Neuronal stem cell (in vitro differentiated cells): ENCODE measurements around the gene BAZ1A.

Experiments used
- DNase-seq: peaks from one replicate; pipeline ENCODE4 v3.0.0-alpha.2; 2013; ENCODE audit warnings: low spot score
- H2AFZ ChIP-seq: one replicate; pipeline ENCODE4 v1.6.1; 2013; ENCODE audit warnings: mild to moderate bottlenecking, low read length, inconsistent platforms
- H2AK5ac ChIP-seq: 2 replicates; pipeline ENCODE4 v1.6.1; 2013; ENCODE audit warnings: low read depth, mild to moderate bottlenecking, inconsistent platforms, low read length, moderate library complexity, mixed read lengths
- H2BK120ac ChIP-seq: 2 replicates; pipeline ENCODE4 v1.6.1; 2013; ENCODE audit warnings: low read depth, mild to moderate bottlenecking, inconsistent platforms, low read length, moderate library complexity, mixed read lengths
- H2BK12ac ChIP-seq: one replicate; pipeline ENCODE4 v1.6.1; 2013; ENCODE audit warnings: low read length, inconsistent platforms
- H2BK15ac ChIP-seq: 2 replicates; pipeline ENCODE4 v1.6.1; 2013; ENCODE audit warnings: mild to moderate bottlenecking, low read length, inconsistent platforms, mixed read lengths
- H2BK5ac ChIP-seq: one replicate; pipeline ENCODE4 v1.6.1; 2013; ENCODE audit warnings: inconsistent platforms, mild to moderate bottlenecking, low read length, moderate library complexity
- H3K14ac ChIP-seq: one replicate; pipeline ENCODE4 v1.6.1; 2013; ENCODE audit warnings: low read length, inconsistent platforms
- H3K18ac ChIP-seq: 2 replicates; pipeline ENCODE4 v1.6.1; 2013; ENCODE audit warnings: low read length, inconsistent platforms
- H3K23ac ChIP-seq: 2 replicates; pipeline ENCODE4 v1.6.1; 2013; ENCODE audit warnings: low read depth, mild to moderate bottlenecking, mixed read lengths, low read length, inconsistent platforms; ENCODE audit not compliant: poor library complexity
- H3K27ac ChIP-seq: replicated peaks from 3 replicates; pipeline ENCODE4 v1.5.1; 2013; ENCODE audit warnings: low read length, inconsistent platforms
- H3K27me3 ChIP-seq, 3 experiments: 2 replicates each; pipeline ENCODE4 v1.6.1; 2013; ENCODE audit warnings: low read length in 3 of 3, mild to moderate bottlenecking in 2 of 3, inconsistent platforms in 1 of 3, low read depth in 1 of 3, mixed read lengths in 1 of 3, moderate library complexity in 1 of 3; ENCODE audit not compliant: control insufficient read depth in 3 of 3, insufficient read depth in 3 of 3
- H3K36me3 ChIP-seq, 2 donors: replicated peaks in 1 of 2; 2 replicates each; pipeline ENCODE4 v1.6.1; 2013; ENCODE audit warnings: low read length in 2 of 2; ENCODE audit not compliant: control insufficient read depth in 2 of 2, insufficient read depth in 2 of 2
- H3K4ac ChIP-seq: 2 replicates; pipeline ENCODE4 v1.6.1; 2013; ENCODE audit warnings: inconsistent platforms, mild to moderate bottlenecking, low read length, moderate library complexity
- H3K4me1 ChIP-seq, 2 donors: 1 replicate in 1 of 2; 2 replicates in 1 of 2; pipeline ENCODE4 v1.6.1; 2013; ENCODE audit warnings: low read length in 2 of 2, low read depth in 1 of 2; ENCODE audit not compliant: control insufficient read depth in 2 of 2, insufficient read depth in 1 of 2
- H3K4me2 ChIP-seq: one replicate; pipeline ENCODE4 v1.6.1; 2013; ENCODE audit warnings: mild to moderate bottlenecking, low read length, inconsistent platforms; ENCODE audit not compliant: insufficient read depth, poor library complexity, severe bottlenecking
- H3K4me3 ChIP-seq, 2 donors: 2 replicates each; pipeline ENCODE4 v1.5.1; 2013; ENCODE audit warnings: low read length in 2 of 2, mild to moderate bottlenecking in 2 of 2, inconsistent platforms in 1 of 2, moderate library complexity in 1 of 2
- H3K79me1 ChIP-seq: one replicate; pipeline ENCODE4 v1.6.1; 2013; ENCODE audit warnings: low read depth, mild to moderate bottlenecking, inconsistent platforms, low read length, moderate library complexity
- H3K9ac ChIP-seq: one replicate; pipeline ENCODE4 v1.6.1; 2013; ENCODE audit warnings: mild to moderate bottlenecking, low read depth, low read length, inconsistent platforms; ENCODE audit not compliant: poor library complexity
- H3K9me3 ChIP-seq, 2 donors: replicated peaks in 1 of 2; 2 replicates each; pipeline versions ENCODE3 to v1.6.1; 2013; ENCODE audit warnings: low read length in 2 of 2, mild to moderate bottlenecking in 2 of 2, inconsistent platforms in 1 of 2, low read depth in 1 of 2, mixed read lengths in 1 of 2, moderate library complexity in 1 of 2; ENCODE audit not compliant: control insufficient read depth in 2 of 2, insufficient read depth in 1 of 2
- H4K8ac ChIP-seq: one replicate; pipeline ENCODE4 v1.6.1; 2013; ENCODE audit warnings: low read depth, mild to moderate bottlenecking, inconsistent platforms, low read length, moderate library complexity
- H4K91ac ChIP-seq: one replicate; pipeline ENCODE4 v1.6.1; 2013; ENCODE audit warnings: low read length, low read depth, mild to moderate bottlenecking, inconsistent platforms; ENCODE audit not compliant: poor library complexity
- WGBS, 2 donors: extraction: QIAGEN DNeasy Blood & Tissue Kit; methylation state at CpG; one replicate each; pipeline ENCODE4 v1.1.7; 2013; ENCODE audit warnings: missing lambda C conversion rate in 2 of 2, mixed read lengths in 1 of 2; ENCODE audit not compliant: insufficient read length in 2 of 2, insufficient replicate concordance in 1 of 2; ENCODE audit errors: extremely low coverage in 2 of 2; 5-methylcytosine and 5-hydroxymethylcytosine counted together

Gene BAZ1A

DNA sequence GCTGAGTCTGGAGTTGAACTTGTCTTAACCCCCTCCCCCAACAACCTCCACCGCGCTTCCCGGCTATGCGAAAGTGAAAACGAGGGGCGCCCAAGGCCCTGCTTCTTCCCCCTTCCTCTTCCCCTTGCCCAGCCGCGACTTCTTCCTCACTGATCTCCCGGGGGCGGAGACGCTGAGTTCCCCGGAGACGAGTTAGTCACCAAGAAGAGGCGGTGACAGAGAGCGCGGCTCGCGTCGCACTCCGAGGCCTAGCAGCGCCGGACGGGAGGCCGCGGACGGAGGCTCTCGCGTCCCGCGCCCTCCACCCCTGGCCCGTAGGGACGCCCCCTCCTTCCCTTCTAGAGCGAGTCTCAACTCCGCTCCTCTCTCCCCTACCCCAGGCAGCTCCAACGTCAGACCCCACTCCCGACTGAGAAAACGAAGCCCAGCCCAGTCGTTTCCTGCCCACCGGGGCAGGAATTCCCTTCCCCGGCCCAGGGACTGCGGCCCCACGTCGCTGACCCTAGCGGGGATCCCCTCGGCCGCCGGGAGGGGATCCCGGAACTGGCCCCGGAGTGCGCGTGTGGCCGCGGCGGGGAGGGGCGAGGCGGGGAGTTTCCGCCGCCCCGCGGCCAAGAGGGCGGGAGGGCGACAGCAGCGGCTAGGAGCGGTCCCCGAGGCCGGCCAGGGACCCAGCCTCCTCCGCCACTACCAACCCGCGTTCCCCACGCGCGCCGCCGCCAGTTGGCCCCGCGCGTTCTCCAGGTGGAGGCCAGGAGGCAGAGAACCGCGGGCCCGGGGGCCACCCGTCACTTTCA is 1.4 kb downstream of the BAZ1A start:
- Histone ChIP-seq H2BK120ac (no peak overlapping the region), H3K9ac (peak overlapping the region; percentile 94), H3K23ac (peak overlapping the region; percentile 93), H3K14ac (peak overlapping the region; percentile 89), H3K9me3 (no peaks in the 10 kb centered on the region), H3K4me2 (peak overlapping the region; percentile 87), H3K4me3 (peak overlapping the region; percentile 84 to 98), H3K27me3 (no peaks in the 10 kb centered on the region), H4K8ac (peak overlapping the region; percentile 23), H2BK15ac (peak overlapping the region; percentile 89), H3K18ac (peak overlapping the region; percentile 99), H3K27ac (peak overlapping the region; percentile 80), H2BK12ac (peak overlapping the region; percentile 73), H2BK5ac (peak overlapping the region; percentile 96), H2AFZ (peak overlapping the region; percentile 92), H3K36me3 (peaks cover 3 to 34% of the 10 kb centered on the region in 2 donors), H2AK5ac (no peak overlapping the region), H4K91ac (no peak overlapping the region), H3K79me1 (peaks cover 2% of the 10 kb centered on the region), H3K4me1 (peaks cover 0 to 10% of the 10 kb centered on the region in 2 donors), H3K4ac (no peak overlapping the region)
- DNase-seq: peak; percentile 69
- WGBS, 2 donors: no CpG with 5 or more reads among the region's 81 CpGs

DNA sequence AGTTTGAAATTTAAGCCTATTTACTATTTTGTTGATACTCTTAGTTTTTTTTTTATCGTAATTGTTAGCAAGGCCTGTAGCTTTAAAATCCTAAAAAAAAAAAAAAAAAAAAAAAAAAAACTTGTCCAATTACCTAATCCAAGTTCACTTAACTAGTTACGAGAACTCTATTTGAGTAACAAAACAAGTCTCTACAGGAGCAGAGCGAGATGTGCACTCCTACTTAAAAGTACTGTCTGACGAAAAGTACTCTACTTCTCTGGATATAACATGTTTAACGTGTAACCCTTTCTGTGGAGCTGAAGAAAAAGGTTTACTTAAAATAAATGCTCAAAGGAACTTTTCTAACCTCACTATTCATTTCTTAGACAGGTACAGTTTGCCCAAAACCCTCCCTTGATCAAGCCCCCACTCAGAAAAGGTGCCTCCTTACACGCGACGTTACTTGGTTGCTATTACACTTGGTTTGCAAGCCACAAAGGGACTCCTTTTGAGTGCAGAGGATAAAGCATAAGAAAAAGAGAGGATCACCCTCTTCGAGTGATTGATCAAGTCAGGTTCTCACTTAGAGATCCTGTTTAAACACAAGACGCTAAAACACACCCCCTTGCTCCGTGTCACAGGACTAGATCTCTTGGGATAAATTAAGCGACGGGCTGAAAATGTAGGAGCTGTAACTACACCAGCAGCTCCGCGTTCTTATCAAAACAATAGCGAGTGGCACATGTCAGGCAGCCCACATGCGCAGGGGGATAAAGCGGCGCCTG is 2.2 kb downstream of the BAZ1A start:
- DNase-seq: peak; percentile 2
- Histone ChIP-seq H3K18ac (peak overlapping the region; percentile 99), H3K4me3 (peak overlapping the region; percentile 84 to 98), H4K91ac (no peak overlapping the region), H3K23ac (no peak overlapping the region), H4K8ac (no peak overlapping the region), H2AFZ (peak overlapping the region; percentile 92), H3K79me1 (peaks cover 2% of the 10 kb centered on the region), H3K27ac (peak overlapping the region; percentile 17), H3K4me1 (peaks cover 0 to 10% of the 10 kb centered on the region in 2 donors), H3K4ac (no peak overlapping the region), H2AK5ac (no peak overlapping the region), H3K9ac (peak overlapping the region; percentile 77), H2BK5ac (peak overlapping the region; percentile 39), H3K14ac (no peak overlapping the region), H3K4me2 (peak overlapping the region; percentile 87), H3K36me3 (peaks cover 3 to 41% of the 10 kb centered on the region in 2 donors), H3K9me3 (no peaks in the 10 kb centered on the region), H2BK15ac (no peak overlapping the region), H3K27me3 (no peaks in the 10 kb centered on the region), H2BK12ac (no peak overlapping the region), H2BK120ac (no peak overlapping the region)
- no CpG with 5 or more reads among the region's 19 CpGs for WGBS, 2 donors

DNA sequence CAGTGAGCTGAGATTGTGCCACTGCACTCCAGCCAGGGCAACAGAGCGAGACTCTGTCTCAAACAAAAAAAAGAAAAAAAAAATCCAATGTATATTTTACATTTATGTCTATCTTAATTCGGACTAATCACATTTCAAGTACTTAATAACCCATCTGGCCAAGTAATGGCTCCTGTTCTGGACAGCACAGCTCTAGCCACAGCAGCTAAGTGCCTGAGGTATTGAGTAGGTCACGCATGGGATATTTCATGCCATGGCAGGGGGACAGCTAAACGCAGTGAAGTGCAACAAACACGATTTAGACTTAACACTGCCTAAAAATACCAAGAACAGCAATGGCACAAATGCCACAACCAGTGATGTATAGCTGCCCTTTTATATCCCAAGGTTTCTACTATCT is 8.0 kb downstream of the BAZ1A start:
- H3K23ac ChIP-seq: no peak overlapping the region
- H3K27me3 ChIP-seq: no peaks in the 10 kb centered on the region
- H3K27ac ChIP-seq: no peak overlapping the region
- no peaks in the 10 kb centered on the region for H3K79me1 ChIP-seq
- peaks cover 0 to under 1% of the 10 kb centered on the region in 2 donors for H3K4me1 ChIP-seq
- H3K9ac ChIP-seq: no peak overlapping the region
- no peak overlapping the region for H3K4me3 ChIP-seq
- WGBS, 2 donors: no CpG with 5 or more reads among the region's 5 CpGs
- no peak overlapping the region for H2AFZ ChIP-seq
- no peak overlapping the region for H3K4me2 ChIP-seq
- peaks cover 0 to 15% of the 10 kb centered on the region in 2 donors for H3K9me3 ChIP-seq
- H2BK15ac ChIP-seq: no peak overlapping the region
- no peak overlapping the region for H3K18ac ChIP-seq
- H4K8ac ChIP-seq: no peak overlapping the region
- H3K4ac ChIP-seq: no peak overlapping the region
- DNase-seq: no peak
- H2BK120ac ChIP-seq: no peak overlapping the region
- no peak overlapping the region for H2AK5ac ChIP-seq
- no peak overlapping the region for H4K91ac ChIP-seq
- H3K36me3 ChIP-seq: peaks cover 3 to 85% of the 10 kb centered on the region in 2 donors
- H2BK12ac ChIP-seq: no peak overlapping the region
- H2BK5ac ChIP-seq: no peak overlapping the region
- H3K14ac ChIP-seq: no peak overlapping the region
